Astrocyte (in vitro differentiated cells and primary cell): ENCODE data around the gene MAPKAPK3.

Source experiments
- CTCF ChIP-seq: IDR thresholded peaks from 2 replicates; pipeline ENCODE4 v1.5.1; 2011; ENCODE audit warnings: low read depth, mild to moderate bottlenecking, inconsistent platforms, low read length, moderate library complexity; ENCODE audit not compliant: insufficient read depth
- EZH2 ChIP-seq: IDR thresholded peaks from 2 replicates; pipeline ENCODE4 v1.6.1; 2012; ENCODE audit warnings: mild to moderate bottlenecking, low read length, inconsistent platforms; ENCODE audit not compliant: insufficient read depth

GRCh38 chr3:50610992-50611463 lies 5.9 kb upstream of the MAPKAPK3 start:
- TF ChIP-seq CTCF (no peak), EZH2 (no peak)
